B cell (primary cell): ENCODE measurements around the gene EFCC1. TPM values are rescaled to one million over a fixed set of nuclear protein-coding genes. Genes with fewer than 3 reads are reported as not detected.

ENCODE experiments used
- ATAC-seq: fragments of 200-7000 bp; cut with Tn5 transposase; one replicate; pipeline ENCODE4 v1.10.0; 2021; ENCODE audit warnings: low read depth, mild to moderate bottlenecking, moderate number of reproducible peaks, moderate library complexity
- CTCF ChIA-PET: fragments of 350-600 bp; sonication (Branson Sonifier 250); formaldehyde crosslinking; loops from one replicate; lab custom pipeline; 2021; ENCODE audit warnings: antibody characterized with exemption, inconsistent platforms; lab: Charles Lee
- POLR2A ChIA-PET: fragments of 350-600 bp; sonication (Branson Sonifier 250); formaldehyde crosslinking; loops from one replicate; lab custom pipeline; 2021; ENCODE audit warnings: antibody characterized with exemption; lab: Charles Lee
- DNase-seq: peaks from one replicate; pipeline ENCODE4 v3.0.0; 2013
- H2AFZ ChIP-seq: 2 replicates; pipeline ENCODE4 v1.6.1; 2012; ENCODE audit warnings: mild to moderate bottlenecking, low read depth, low read length; ENCODE audit not compliant: insufficient read depth, poor library complexity, severe bottlenecking
- H3K27ac ChIP-seq, 2 donors: 1 replicate in 1 of 2; 2 replicates in 1 of 2; pipeline ENCODE4 v1.5.1; 2012 to 2013; ENCODE audit warnings: low read length in 2 of 2, mild to moderate bottlenecking in 2 of 2, moderate library complexity in 1 of 2
- H3K27me3 ChIP-seq, 4 experiments: fragments of 200-600 bp in 1 of 4; sonication (generic) in 1 of 4; replicated peaks in 1 of 4; 1 replicate in 2 of 4; 2 replicates in 2 of 4; pipeline versions ENCODE4 v1.6.1 to v1.7.0; 2013 to 2016; ENCODE audit warnings: low read length in 3 of 4, mild to moderate bottlenecking in 2 of 4, mixed read lengths in 1 of 4, moderate library complexity in 1 of 4; ENCODE audit not compliant: insufficient read depth in 4 of 4, control insufficient read depth in 3 of 4; ENCODE audit errors: control extremely low read depth in 1 of 4
- H3K36me3 ChIP-seq, 2 experiments: replicated peaks in 1 of 2; 1 replicate in 1 of 2; 2 replicates in 1 of 2; pipeline versions ENCODE4 v1.6.1 to v1.7.1; 2013; ENCODE audit warnings: low read length in 1 of 2; ENCODE audit not compliant: insufficient read depth in 2 of 2, control insufficient read depth in 1 of 2; ENCODE audit errors: control extremely low read depth in 1 of 2, extremely low read depth in 1 of 2
- H3K4me1 ChIP-seq, 2 donors: fragments of 200-600 bp in 1 of 2; sonication (generic) in 1 of 2; 1 replicate in 1 of 2; 2 replicates in 1 of 2; pipeline versions ENCODE4 v1.5.1 to v1.6.1; 2013 to 2017; ENCODE audit warnings: low read length in 2 of 2; ENCODE audit not compliant: control insufficient read depth in 2 of 2, insufficient read depth in 2 of 2
- H3K4me2 ChIP-seq: replicated peaks from 2 replicates; pipeline ENCODE3; 2012; ENCODE audit warnings: mild to moderate bottlenecking, low read depth, low read length; ENCODE audit not compliant: poor library complexity, severe bottlenecking
- H3K4me3 ChIP-seq, 5 experiments: fragments of 200-600 bp in 1 of 5; sonication (generic) in 1 of 5; 1 replicate in 3 of 5; 2 replicates in 2 of 5; pipeline versions ENCODE4 v1.5.1 to v1.7.0; 2011 to 2016; ENCODE audit warnings: low read length in 4 of 5, mild to moderate bottlenecking in 4 of 5, low read depth in 2 of 5, control low read depth in 1 of 5, moderate library complexity in 1 of 5; ENCODE audit not compliant: insufficient read depth in 1 of 5; ENCODE audit errors: control extremely low read depth in 1 of 5, extremely low read depth in 1 of 5
- H3K79me2 ChIP-seq: fragments of 200-600 bp; sonication (generic); one replicate; pipeline ENCODE4 v1.6.0; 2016; ENCODE audit warnings: low read length; ENCODE audit not compliant: control insufficient read depth, insufficient read depth
- H3K9ac ChIP-seq: fragments of 200-600 bp; sonication (generic); 2 replicates; pipeline ENCODE4 v1.6.1; 2017; ENCODE audit warnings: mild to moderate bottlenecking, low read length, moderate library complexity
- H3K9me3 ChIP-seq, 3 donors: one replicate each; pipeline versions ENCODE4 v1.6.1 to v1.7.1; 2013; ENCODE audit warnings: low read length in 2 of 3; ENCODE audit not compliant: control insufficient read depth in 2 of 3, insufficient read depth in 1 of 3; ENCODE audit errors: control extremely low read depth in 1 of 3
- H4K20me1 ChIP-seq: 2 replicates; pipeline ENCODE4 v1.6.0; 2012; ENCODE audit warnings: mild to moderate bottlenecking, low read length; ENCODE audit not compliant: insufficient read depth, control insufficient read depth, poor library complexity, severe bottlenecking
- H3K27ac Mint-ChIP-seq: one replicate; pipeline ENCODE4 v1.8.0; 2021; ENCODE audit warnings: mixed read lengths
- H3K27me3 Mint-ChIP-seq: one replicate; pipeline ENCODE4 v1.8.0; 2021; ENCODE audit warnings: mixed read lengths
- H3K4me1 Mint-ChIP-seq: one replicate; pipeline ENCODE4 v1.8.0; 2021; ENCODE audit warnings: mixed read lengths
- H3K4me3 Mint-ChIP-seq: one replicate; pipeline ENCODE4 v1.8.0; 2021; ENCODE audit warnings: mixed read lengths
- H3K9me3 Mint-ChIP-seq: one replicate; pipeline ENCODE4 v1.8.0; 2022; ENCODE audit warnings: mixed read lengths; ENCODE audit not compliant: insufficient read depth
- CTCF ChIP-seq: fragments of 200-600 bp; IDR thresholded peaks from one replicate; pipeline ENCODE4 v1.8.0; 2022; ENCODE audit warnings: antibody characterized with exemption, mild to moderate bottlenecking
- EZH2 ChIP-seq: IDR thresholded peaks from 2 replicates; pipeline ENCODE4 v1.6.1; 2012; ENCODE audit warnings: borderline replicate concordance, low read depth, mild to moderate bottlenecking, moderate library complexity, low read length; ENCODE audit not compliant: insufficient read depth, poor library complexity, severe bottlenecking
- WGBS: methylation state at CpG from one replicate; pipeline ENCODE4 v1.1.5; 2013; ENCODE audit warnings: missing lambda C conversion rate; ENCODE audit not compliant: insufficient coverage; 5-methylcytosine and 5-hydroxymethylcytosine counted together
- intact Hi-C: fragments of 100-400 bp; cut with micrococcal nuclease; formaldehyde crosslinking; loops from one replicate; pipeline ENCODE4 v1.10.0; 2022
- polyA plus RNA-seq: library from polyadenylated mRNA; depleted of rRNA; stranded (reverse); fragments of >200 nt; gene quantifications from 2 replicates; pipeline ENCODE4 v1.2.3, GENCODE V29; 2012
- total RNA-seq, 2 donors: library from RNA; stranded (reverse); fragments of 120-200 nt in 1 of 2; gene quantifications; 1 replicate in 1 of 2; 2 replicates in 1 of 2; pipeline versions ENCODE4 v1.2.3 to v1.2.4, GENCODE V29; 2013 to 2022

The EFCC1 gene
- total and polyA plus RNA-seq, 2 donors (not counting 1 experiment from before 2014, with no cell fraction given) = 0.06 TPM; not detected in 1

- intact Hi-C loops = no loop called here
Observed at GRCh38 chr3:129014148-129014547, 13.0 kb downstream of the EFCC1 start.

More at GRCh38 chr3:129014148-129014547, 13.0 kb downstream of the EFCC1 start:
- TF ChIP-seq EZH2 = no peak
- no peak for TF ChIP-seq CTCF
- ChIA-PET POLR2A (interaction anchor here (1.1 kb wide), 2 partner anchors 13 to 20 kb away, joined by 3 read pairs; partner anchors contain the start of gene CFAP92), CTCF (interaction anchor here (0.9 to 9.1 kb wide), 2 partner anchors 9 to 44 kb away, joined by 3 to 134 read pairs; no protein-coding TSS in a partner anchor)
- Mint-ChIP-seq H3K27me3 (peaks cover under 1% of the 10 kb centered on the region), H3K27ac (no peak overlapping the region), H3K4me3 (no peak overlapping the region), H3K9me3 (no peaks in the 10 kb centered on the region), H3K4me1 (peaks cover 41% of the 10 kb centered on the region)
- H2AFZ ChIP-seq = no peak overlapping the region
- no peaks in the 10 kb centered on the region for H3K79me2 ChIP-seq
- peaks cover 33 to 35% of the 10 kb centered on the region in 2 donors for H3K4me1 ChIP-seq
- peaks cover 0 to 11% (median 0%) of the 10 kb centered on the region in 3 donors for H3K9me3 ChIP-seq
- no peak overlapping the region for H3K4me3 ChIP-seq
- DNase-seq (no peak), ATAC-seq (no peak)
- no peak overlapping the region for H3K4me2 ChIP-seq
- no peak overlapping the region for H3K9ac ChIP-seq
- H3K27me3 ChIP-seq = no peaks in the 10 kb centered on the region
- H3K27ac ChIP-seq = no peak overlapping the region
- H4K20me1 ChIP-seq = no peaks in the 10 kb centered on the region
- no peaks in the 10 kb centered on the region for H3K36me3 ChIP-seq
- WGBS = 98% methylated on average over 13 of the region's 13 CpGs
